HepG2 (cell line): ENCODE results near the gene NEDD1. TPM values are rescaled to one million over a fixed set of nuclear protein-coding genes. Genes with fewer than 3 reads are reported as not detected.

ENCODE experiments used
- ATAC-seq: fragments of 200-7000 bp; cut with Tn5 transposase; 3 replicates; pipeline ENCODE4 v1.9.1; 2020; ENCODE audit warnings: mild to moderate bottlenecking, moderate library complexity
- BruUV-seq: library from RNA; stranded (reverse); fragments of 400-500 nt; replicated peaks from 2 replicates; lab custom pipeline; 2021; lab: Mats Ljungman, UMichigan
- CTCF ChIA-PET: fragments of 300-600 bp; formaldehyde crosslinking; extraction: SDS; loops from one replicate; lab custom pipeline; 2021; ENCODE audit warnings: low total read pairs, inconsistent platforms, low intra/inter-chr PET ratio; lab: Yijun Ruan, JAX
- POLR2A ChIA-PET: fragments of 350-600 bp; sonication (Branson Sonifier 250); formaldehyde crosslinking; loops from one replicate; lab custom pipeline; 2020; ENCODE audit warnings: antibody characterized with exemption, inconsistent platforms; lab: Yijun Ruan, JAX
- DNase-seq: peaks from one replicate; pipeline ENCODE4 v3.0.0-alpha.2; 2015; ENCODE audit warnings: low spot score
- FAIRE-seq: peaks from 3 replicates; lab custom pipeline; 2011; peaks lifted over from hg19 to GRCh38; lab: Jason Lieb, UNC
- H2AFZ ChIP-seq: one replicate; pipeline ENCODE4 v1.6.1; 2011; ENCODE audit warnings: low read length, inconsistent platforms
- H3K27ac ChIP-seq: fragments of 300-600 bp; 3 replicates; pipeline ENCODE4 v1.8.0; 2011; ENCODE audit warnings: mixed run types, mild to moderate bottlenecking, mixed read lengths, low read length, inconsistent platforms; ENCODE audit not compliant: insufficient read depth; ENCODE audit errors: extremely low read length
- H3K27me3 ChIP-seq, 2 experiments: fragments of 200-600 bp in 1 of 2; 2 replicates in 1 of 2; 3 replicates in 1 of 2; pipeline versions ENCODE4 v1.6.0 to v1.8.0; 2011; ENCODE audit warnings: low read length in 2 of 2, mild to moderate bottlenecking in 2 of 2, moderate library complexity in 2 of 2, inconsistent platforms in 1 of 2; ENCODE audit not compliant: insufficient read depth in 2 of 2, control insufficient read depth in 1 of 2
- H3K36me3 ChIP-seq, 2 experiments: fragments of 200-600 bp in 1 of 2; replicated peaks in 1 of 2; 2 replicates in 1 of 2; 3 replicates in 1 of 2; pipeline versions ENCODE4 v1.5.1 to v1.8.0; 2011; ENCODE audit warnings: low read length in 2 of 2, inconsistent platforms in 1 of 2; ENCODE audit not compliant: insufficient read depth in 2 of 2, control insufficient read depth in 1 of 2
- H3K4me1 ChIP-seq: 2 replicates; pipeline ENCODE4 v1.5.1; 2012; ENCODE audit warnings: low read length, inconsistent platforms; ENCODE audit not compliant: insufficient read depth
- H3K4me2 ChIP-seq: 2 replicates; pipeline ENCODE4 v1.6.0; 2011; ENCODE audit warnings: low read depth, low read length, inconsistent platforms
- H3K4me3 ChIP-seq, 3 experiments: fragments of 200-600 bp in 1 of 3; sonication (generic), shearing (Covaris generic) in 1 of 3; replicated peaks in 1 of 3; 2 replicates each; pipeline ENCODE4 v1.5.1; 2011 to 2016; ENCODE audit warnings: low read length in 3 of 3, inconsistent platforms in 2 of 3, low read depth in 2 of 3, mild to moderate bottlenecking in 2 of 3, control low read depth in 1 of 3, mixed read lengths in 1 of 3; ENCODE audit not compliant: insufficient read depth in 1 of 3
- H3K79me2 ChIP-seq: one replicate; pipeline ENCODE4 v1.6.1; 2011; ENCODE audit warnings: low read length, inconsistent platforms; ENCODE audit not compliant: insufficient read depth
- H3K9ac ChIP-seq: 2 replicates; pipeline ENCODE4 v1.6.0; 2011; ENCODE audit warnings: mild to moderate bottlenecking, low read depth, low read length, inconsistent platforms; ENCODE audit not compliant: insufficient read depth
- H3K9me3 ChIP-seq: 2 replicates; pipeline ENCODE4 v1.5.1; 2012; ENCODE audit warnings: mild to moderate bottlenecking, low read length
- H4K20me1 ChIP-seq: 2 replicates; pipeline ENCODE4 v1.6.0; 2011; ENCODE audit warnings: inconsistent platforms, mild to moderate bottlenecking, low read length, moderate library complexity; ENCODE audit not compliant: insufficient read depth
- MAFF ChIP-seq: IDR thresholded peaks from 2 replicates; pipeline ENCODE4 v1.6.1; 2011; ENCODE audit warnings: low read depth, low read length, improper control_type of control experiment
- MAFK ChIP-seq, 2 experiments: IDR thresholded peaks in 1 of 2; conservative IDR thresholded peaks in 1 of 2; 2 replicates each; pipeline ENCODE4 v1.6.1; 2011; ENCODE audit warnings: improper control_type of control experiment in 2 of 2, low read length in 2 of 2
- RAD21 ChIP-seq: fragments of 450-650 bp; formaldehyde crosslinking; IDR thresholded peaks from 2 replicates; pipeline ENCODE4 v1.5.0; 2020; ENCODE audit warnings: mild to moderate bottlenecking
- STAG1 ChIP-seq: sonication (generic); formaldehyde crosslinking; IDR thresholded peaks from 2 replicates; pipeline ENCODE4 v1.4.0; 2020; ENCODE audit warnings: missing genetic modification reagents
- ZNF24 ChIP-seq: fragments of 450-650 bp; IDR thresholded peaks from 2 replicates; pipeline ENCODE4 v1.6.1; 2017; ENCODE audit warnings: antibody characterized with exemption, mild to moderate bottlenecking
- WGBS: methylation state at CpG from one replicate; pipeline ENCODE4 v1.1.6; 2017; ENCODE audit warnings: low lambda C conversion rate; 5-methylcytosine and 5-hydroxymethylcytosine counted together
- in situ Hi-C: cut with HindIII; loops from 2 replicates; pipeline ENCODE4 v1.10.0; 2017; ENCODE audit warnings: low pct_unique_long_range_greater_than_20kb; ENCODE audit not compliant: extremely low pct_ligation_motif_present
- intact Hi-C: fragments of 100-400 bp; cut with micrococcal nuclease; formaldehyde crosslinking; loops from one replicate; pipeline ENCODE4 v1.10.0; 2022; ENCODE audit not compliant: unreplicated experiment
- polyA plus RNA-seq, 8 experiments: library from polyadenylated mRNA; depleted of rRNA in 3 of 8; stranded (reverse) in 7 of 8; unstranded in 1 of 8; fragments of >200 nt; fragmentation: Illumina TruSeq in 4 of 8; extraction: Trizol in 4 of 8; gene quantifications; 2 replicates each; pipeline versions ENCODE4 v1.2.1 to v1.2.3, GENCODE V29; 2011 to 2016; ENCODE audit warnings: low read depth in 4 of 8, missing spikeins in 1 of 8, mixed read lengths in 1 of 8; ENCODE audit not compliant: insufficient read depth in 1 of 8
- total RNA-seq, 5 experiments: library from RNA; depleted of rRNA; stranded (reverse); fragments of >200 nt; fragmentation: Illumina TruSeq; extraction: Trizol; gene quantifications; 2 replicates each; pipeline ENCODE4 v1.2.3, GENCODE V29; 2016; ENCODE audit warnings: low read depth in 1 of 5
- TF ChIP-seq, protein P1 (sequence below): sonication (generic); formaldehyde crosslinking; IDR thresholded peaks from 2 replicates; pipeline ENCODE4 v1.5.0; 2020; ENCODE audit warnings: mild to moderate bottlenecking, missing genetic modification reagents, moderate library complexity

NEDD1 gene
- total and polyA plus RNA-seq, 2 of the 13 experiments (the other 11 are each of a cell fraction or from before 2014, with no cell fraction given) = 11.2 to 21.5 TPM

DNA sequence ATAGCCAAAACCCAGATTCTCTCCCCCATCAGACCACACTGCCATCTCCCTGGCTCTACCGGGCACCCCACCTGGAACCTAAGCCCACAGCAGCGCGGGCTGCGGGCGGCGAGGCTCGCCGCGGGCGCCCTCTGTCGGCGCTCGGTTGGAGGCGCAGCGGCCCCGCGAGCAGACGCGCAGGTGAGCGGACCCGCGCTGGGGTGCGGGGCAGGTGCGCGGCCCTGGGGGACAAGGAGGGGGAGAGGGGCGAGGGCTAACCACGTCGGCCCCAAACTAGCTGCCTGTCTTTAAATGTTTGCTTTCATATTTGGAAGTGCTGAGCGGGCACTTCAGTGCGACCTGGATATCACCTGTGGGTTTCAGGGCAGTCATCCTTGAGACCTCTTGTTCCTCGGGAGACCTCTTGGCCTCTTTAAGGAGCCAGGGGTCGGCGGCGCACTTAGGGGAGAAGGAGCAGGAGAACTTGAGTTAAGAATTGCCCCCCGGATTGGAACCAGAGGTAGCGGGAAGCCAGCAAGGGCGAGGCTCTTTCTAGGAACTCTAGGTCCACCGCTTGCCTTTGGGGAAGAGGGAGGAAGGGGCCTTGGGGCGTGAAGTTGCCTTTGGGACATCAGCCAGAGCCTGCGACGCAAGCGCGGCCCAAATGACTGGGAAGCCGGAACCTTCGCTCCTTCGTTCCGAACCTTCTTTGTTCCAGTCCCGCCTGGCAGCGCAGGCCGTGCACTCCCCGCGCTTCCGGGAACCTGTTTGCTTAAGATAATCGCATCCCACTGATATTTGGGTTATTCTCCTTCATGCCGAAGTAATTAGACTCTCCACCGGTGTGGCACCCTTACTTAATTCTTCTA lies 78.7 kb downstream of the NEDD1 start:
- FAIRE-seq = no peak
- no peaks in the 10 kb centered on the region for H3K4me1 ChIP-seq
- BruUV-seq = no TSS peak
- TF ChIP-seq, protein P1, sequence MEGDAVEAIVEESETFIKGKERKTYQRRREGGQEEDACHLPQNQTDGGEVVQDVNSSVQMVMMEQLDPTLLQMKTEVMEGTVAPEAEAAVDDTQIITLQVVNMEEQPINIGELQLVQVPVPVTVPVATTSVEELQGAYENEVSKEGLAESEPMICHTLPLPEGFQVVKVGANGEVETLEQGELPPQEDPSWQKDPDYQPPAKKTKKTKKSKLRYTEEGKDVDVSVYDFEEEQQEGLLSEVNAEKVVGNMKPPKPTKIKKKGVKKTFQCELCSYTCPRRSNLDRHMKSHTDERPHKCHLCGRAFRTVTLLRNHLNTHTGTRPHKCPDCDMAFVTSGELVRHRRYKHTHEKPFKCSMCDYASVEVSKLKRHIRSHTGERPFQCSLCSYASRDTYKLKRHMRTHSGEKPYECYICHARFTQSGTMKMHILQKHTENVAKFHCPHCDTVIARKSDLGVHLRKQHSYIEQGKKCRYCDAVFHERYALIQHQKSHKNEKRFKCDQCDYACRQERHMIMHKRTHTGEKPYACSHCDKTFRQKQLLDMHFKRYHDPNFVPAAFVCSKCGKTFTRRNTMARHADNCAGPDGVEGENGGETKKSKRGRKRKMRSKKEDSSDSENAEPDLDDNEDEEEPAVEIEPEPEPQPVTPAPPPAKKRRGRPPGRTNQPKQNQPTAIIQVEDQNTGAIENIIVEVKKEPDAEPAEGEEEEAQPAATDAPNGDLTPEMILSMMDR (CRISPR knock-in tag) = peak; percentile 63
- TF ChIP-seq MAFK (conservative IDR thresholded peaks at IDR 0.05 in 1 of 2, IDR thresholded peaks at IDR 0.05 in 1 of 2; ENCODE audit: low read length in 2 of 2) (peak; percentile 12 to 44; a peak in 1 of 4 replicates), MAFF (0 out of 2 replicates have a peak, but pooled peaks have one; percentile 4), STAG1 (CRISPR knock-in tag) (peak; percentile 37), ZNF24 (no peak), RAD21 (CRISPR knock-in tag) (0 out of 2 replicates have a peak, but pooled peaks have one; percentile 18)
- TF ChIP-seq, all 625 proteins: peak for 5
- CTCF ChIA-PET = interaction anchor here (1.0 kb wide), 1 partner anchor 407 kb away, joined by 5 read pairs; no protein-coding TSS in a partner anchor
- POLR2A ChIA-PET = no interaction called here
- Histone ChIP-seq H3K27ac (no peak overlapping the region), H4K20me1 (no peaks in the 10 kb centered on the region), H3K36me3 (no peaks in the 10 kb centered on the region), H2AFZ (no peak overlapping the region), H3K4me3 (peak overlapping the region in 1 of 3 experiments; percentile 8; a peak in 1 of 6 replicates), H3K79me2 (no peaks in the 10 kb centered on the region), H3K4me2 (peak overlapping the region; percentile 50), H3K9me3 (no peaks in the 10 kb centered on the region), H3K9ac (no peak overlapping the region), H3K27me3 (peaks cover 1 to 10% of the 10 kb centered on the region in 2 experiments; a peak in 2 of 5 replicates)
- DNase-seq (no peak), ATAC-seq (peak; percentile 90)
- intact Hi-C loops (loop anchor here (2.0 kb wide), 1 partner anchor 1387 kb away; no protein-coding TSS in a partner anchor), in situ Hi-C loops (loop anchor here (10.0 to 25.0 kb wide), 4 partner anchors 319 to 1402 kb away; no protein-coding TSS in a partner anchor)
- WGBS = 42% methylated on average over 42 of the region's 56 CpGs
